ENCODE measurements around the gene ZDHHC8. TPM values are rescaled to one million over a fixed set of nuclear protein-coding genes. Genes with fewer than 3 reads are reported as not detected.

ZDHHC8 gene
- total and polyA plus RNA-seq, 2 experiments from 2014 or later, result 13.0 to 18.7 TPM

DNA sequence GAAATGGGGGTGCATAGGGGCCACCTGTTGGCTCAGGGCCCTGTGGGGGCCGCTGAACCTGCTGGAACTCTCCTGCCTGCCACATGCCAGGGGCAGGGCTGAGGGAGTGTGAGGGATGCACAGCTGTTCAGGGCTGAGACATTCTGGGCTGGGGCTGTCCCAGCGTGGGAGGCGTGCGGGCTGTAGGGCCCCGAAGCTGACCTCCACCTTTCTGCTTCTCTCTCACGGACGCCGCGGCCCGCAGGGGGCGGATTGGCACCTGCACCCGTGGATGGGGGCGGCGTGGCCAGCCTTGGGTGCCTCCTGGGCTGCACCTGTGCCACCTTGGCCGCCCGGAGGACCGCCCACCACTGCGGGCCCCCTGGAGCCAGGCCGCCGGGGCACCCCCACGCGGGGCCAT is 15.2 kb downstream of the ZDHHC8 start:
- DNase-seq, result no peak
- Histone ChIP-seq H3K79me2 (ENCODE audit: insufficient read depth) (no peaks in the 10 kb centered on the region), H3K4me2 (ENCODE audit: unreplicated experiment) (no peak overlapping the region), H3K36me3 (ENCODE audit: low read depth) (no peaks in the 10 kb centered on the region), H3K27ac (no peak overlapping the region), H3F3A (ENCODE audit: insufficient read depth) (peaks cover 6% of the 10 kb centered on the region; the same call in 1 of the 2 replicates), H3K9ac (no peak overlapping the region), H3K4me1 (ENCODE audit: insufficient read depth) (peaks cover 6% of the 10 kb centered on the region), H4K20me1 (ENCODE audit: insufficient read depth) (no peaks in the 10 kb centered on the region), H3K27me3 (replicated peaks; ENCODE audit: insufficient read depth) (no peaks in the 10 kb centered on the region), H3K9me2 (ENCODE audit: insufficient read depth) (no peaks in the 10 kb centered on the region), H3K4me3 (no peak overlapping the region), H2AFZ (no peak overlapping the region), H3K9me3 (ENCODE audit: low read depth) (no peaks in the 10 kb centered on the region)
- in situ Hi-C loops (cut with MboI), result no loop called here
- WGBS, 2 experiments (ENCODE audit: low coverage in 1 of 2, low lambda C conversion rate in 2 of 2, missing lambda C conversion rate in 2 of 2), result 87 to 95% methylated on average over 10 to 13 of the region's 22 CpGs
- TF ChIP-seq EZH2phosphoT487 (IDR thresholded peaks at IDR 0.05; ENCODE audit: insufficient read depth, low read depth), result no peak
- no peak for TF ChIP-seq EZH2 (IDR thresholded peaks at IDR 0.05; ENCODE audit: insufficient read depth, poor library complexity, severe bottlenecking)

DNA sequence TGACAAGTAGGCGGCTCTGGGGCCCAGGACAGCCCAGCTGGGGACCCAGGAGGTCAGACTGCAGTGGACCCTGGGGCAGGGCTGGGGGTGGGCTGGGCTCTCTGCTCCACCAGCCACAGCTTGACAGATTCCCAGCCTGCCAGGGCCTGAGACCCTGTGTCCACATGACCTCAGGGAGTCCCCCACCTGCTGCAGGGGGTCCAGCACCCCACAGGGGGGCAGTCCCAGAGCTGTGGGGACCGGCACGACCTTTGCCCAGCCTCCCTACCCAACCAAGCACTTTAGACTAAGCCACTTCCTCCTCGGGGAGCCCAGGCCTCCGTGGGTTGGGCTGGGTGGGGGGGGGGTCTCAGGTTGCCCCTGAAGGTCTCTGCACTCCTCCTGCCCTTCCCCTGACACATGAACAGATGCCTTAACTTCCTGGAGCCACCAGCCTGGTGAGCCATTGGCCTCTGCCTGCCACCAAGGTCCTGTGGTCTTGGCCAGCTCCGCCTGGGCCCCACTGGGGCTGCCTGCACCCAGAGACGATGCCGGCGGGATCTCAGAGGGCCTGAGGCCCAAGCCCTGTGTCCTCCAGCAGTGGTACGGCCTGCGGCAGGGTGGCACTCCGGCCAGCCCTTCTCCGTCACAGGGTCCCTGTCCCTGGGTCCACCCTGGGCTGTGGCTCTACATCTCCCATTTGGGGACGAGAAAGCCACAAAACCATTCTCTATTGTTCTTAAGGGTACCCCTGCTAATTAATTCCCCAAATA is 15.8 kb downstream of the ZDHHC8 start:
- Histone ChIP-seq H3F3A (ENCODE audit: insufficient read depth) (peaks cover under 1% of the 10 kb centered on the region; the same call in 1 of the 2 replicates), H3K4me3 (no peak overlapping the region), H4K20me1 (ENCODE audit: insufficient read depth) (no peaks in the 10 kb centered on the region), H3K4me2 (ENCODE audit: unreplicated experiment) (no peak overlapping the region), H3K27ac (no peak overlapping the region), H3K27me3 (replicated peaks; ENCODE audit: insufficient read depth) (no peaks in the 10 kb centered on the region), H3K79me2 (ENCODE audit: insufficient read depth) (no peaks in the 10 kb centered on the region), H3K9me3 (ENCODE audit: low read depth) (no peaks in the 10 kb centered on the region), H2AFZ (no peak overlapping the region), H3K36me3 (ENCODE audit: low read depth) (no peaks in the 10 kb centered on the region), H3K9me2 (ENCODE audit: insufficient read depth) (no peaks in the 10 kb centered on the region), H3K9ac (no peak overlapping the region), H3K4me1 (ENCODE audit: insufficient read depth) (no peaks in the 10 kb centered on the region; the same call in 1 of the 2 replicates)
- WGBS, 2 experiments (ENCODE audit: low coverage in 1 of 2, low lambda C conversion rate in 2 of 2, missing lambda C conversion rate in 2 of 2), result 81 to 83% methylated on average over 14 of the region's 14 CpGs
- in situ Hi-C loops (cut with MboI), result no loop called here
- TF ChIP-seq EZH2 (IDR thresholded peaks at IDR 0.05; ENCODE audit: insufficient read depth, poor library complexity, severe bottlenecking) (no peak), EZH2phosphoT487 (IDR thresholded peaks at IDR 0.05; ENCODE audit: insufficient read depth, low read depth) (no peak)
- DNase-seq, result no peak

DNA sequence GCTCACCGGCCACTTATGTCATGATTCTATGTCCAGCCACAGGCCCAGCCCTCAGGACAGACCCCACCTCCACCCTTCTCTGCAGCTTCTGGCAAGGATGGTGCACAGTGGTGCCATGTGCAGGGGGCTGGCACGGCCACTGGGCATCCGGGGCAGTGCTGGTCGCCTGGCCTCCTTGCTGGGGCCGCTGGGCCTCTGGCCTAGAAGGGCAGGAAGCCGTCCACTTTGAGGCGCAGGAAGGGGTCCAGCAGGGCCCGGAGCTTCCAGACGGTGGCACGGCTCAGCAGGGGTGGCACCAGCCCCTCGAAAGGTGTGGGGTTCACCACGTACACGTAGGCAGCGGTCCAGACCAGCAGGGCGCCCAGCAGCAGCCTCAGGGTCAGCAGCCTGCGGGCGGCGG is 16.8 kb downstream of the ZDHHC8 start:
- Histone ChIP-seq H3K27me3 (replicated peaks; ENCODE audit: insufficient read depth) (no peaks in the 10 kb centered on the region), H3K9ac (no peak overlapping the region), H3K9me2 (ENCODE audit: insufficient read depth) (no peaks in the 10 kb centered on the region), H3F3A (ENCODE audit: insufficient read depth) (no peaks in the 10 kb centered on the region), H3K4me2 (ENCODE audit: unreplicated experiment) (no peak overlapping the region), H3K36me3 (ENCODE audit: low read depth) (no peaks in the 10 kb centered on the region), H3K27ac (no peak overlapping the region), H4K20me1 (ENCODE audit: insufficient read depth) (no peaks in the 10 kb centered on the region), H3K79me2 (ENCODE audit: insufficient read depth) (no peaks in the 10 kb centered on the region), H3K4me3 (no peak overlapping the region), H2AFZ (no peak overlapping the region), H3K4me1 (ENCODE audit: insufficient read depth) (no peaks in the 10 kb centered on the region), H3K9me3 (ENCODE audit: low read depth) (no peaks in the 10 kb centered on the region)
- 72 to 73% methylated on average over 14 of the region's 18 CpGs for WGBS, 2 experiments (ENCODE audit: low coverage in 1 of 2, low lambda C conversion rate in 2 of 2, missing lambda C conversion rate in 2 of 2)
- in situ Hi-C loops (cut with MboI), result no loop called here
- TF ChIP-seq EZH2 (IDR thresholded peaks at IDR 0.05; ENCODE audit: insufficient read depth, poor library complexity, severe bottlenecking) (no peak), EZH2phosphoT487 (IDR thresholded peaks at IDR 0.05; ENCODE audit: insufficient read depth, low read depth) (no peak)
- DNase-seq, result no peak

DNA sequence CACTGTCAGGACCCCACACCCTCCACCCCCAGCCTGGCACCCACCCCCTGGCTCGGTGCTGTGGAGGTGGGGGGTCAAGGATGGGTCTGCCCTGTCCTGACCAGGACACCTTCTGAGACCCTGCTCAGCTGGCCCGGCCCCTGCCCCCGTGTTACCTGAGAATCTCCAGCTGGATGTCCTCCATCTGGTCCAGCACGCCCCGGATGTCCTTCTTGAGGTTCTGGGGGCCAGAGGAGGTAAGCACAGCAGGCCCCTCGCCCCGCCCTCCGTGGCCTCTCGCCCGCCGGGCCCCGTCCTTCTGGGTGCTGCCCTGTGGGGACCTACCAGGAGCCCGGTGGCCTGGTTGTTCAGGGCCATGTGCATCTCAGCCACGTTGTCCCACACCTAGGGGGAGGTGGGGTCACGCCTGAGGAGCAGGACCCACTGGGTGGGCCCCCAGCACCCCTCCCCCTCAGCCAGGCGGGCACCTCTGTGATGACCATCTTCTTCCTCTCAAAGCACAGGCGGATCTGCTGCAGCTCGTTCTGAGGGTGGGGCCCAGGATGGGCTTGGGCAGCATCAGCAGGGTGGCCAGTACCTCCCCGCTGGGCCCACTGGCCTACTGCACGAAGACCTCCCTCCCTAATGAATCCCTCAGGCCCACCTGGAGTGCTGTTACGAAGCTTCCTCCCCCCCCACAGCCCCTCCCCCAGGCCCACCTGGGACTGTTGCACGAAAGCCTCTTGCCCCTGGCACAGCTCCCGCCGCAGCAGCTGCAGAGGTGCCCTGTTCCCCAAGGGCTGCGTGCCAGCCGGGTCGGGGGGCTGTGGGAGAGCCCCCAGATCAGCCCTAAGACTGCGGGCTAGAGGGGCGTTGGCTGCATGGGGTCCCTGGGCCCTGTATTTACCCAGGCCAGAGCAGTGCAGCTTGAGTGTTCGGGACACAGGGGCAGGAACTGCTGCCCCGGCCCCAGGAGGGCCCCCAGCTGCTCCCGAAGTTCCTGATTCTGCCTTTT is 17.9 kb downstream of the ZDHHC8 start:
- DNase-seq, result no peak
- Histone ChIP-seq H2AFZ (no peak overlapping the region), H3K4me3 (no peak overlapping the region), H4K20me1 (ENCODE audit: insufficient read depth) (no peaks in the 10 kb centered on the region), H3K9me3 (ENCODE audit: low read depth) (no peaks in the 10 kb centered on the region), H3K9me2 (ENCODE audit: insufficient read depth) (no peaks in the 10 kb centered on the region), H3K4me1 (ENCODE audit: insufficient read depth) (no peaks in the 10 kb centered on the region), H3K79me2 (ENCODE audit: insufficient read depth) (no peaks in the 10 kb centered on the region), H3K27ac (no peak overlapping the region), H3K36me3 (ENCODE audit: low read depth) (no peaks in the 10 kb centered on the region), H3F3A (ENCODE audit: insufficient read depth) (no peaks in the 10 kb centered on the region), H3K9ac (no peak overlapping the region), H3K27me3 (replicated peaks; ENCODE audit: insufficient read depth) (no peaks in the 10 kb centered on the region), H3K4me2 (ENCODE audit: unreplicated experiment) (no peak overlapping the region)
- in situ Hi-C loops (cut with MboI), result no loop called here
- 75 to 82% methylated on average over 15 to 32 of the region's 32 CpGs for WGBS, 2 experiments (ENCODE audit: low coverage in 1 of 2, low lambda C conversion rate in 2 of 2, missing lambda C conversion rate in 2 of 2)
- TF ChIP-seq EZH2phosphoT487 (IDR thresholded peaks at IDR 0.05; ENCODE audit: insufficient read depth, low read depth) (no peak), EZH2 (IDR thresholded peaks at IDR 0.05; ENCODE audit: insufficient read depth, poor library complexity, severe bottlenecking) (no peak)
